A549 (cell line): ENCODE results near the gene CTNNBL1. TPM values are rescaled to one million over a fixed set of nuclear protein-coding genes. Genes with fewer than 3 reads are reported as not detected.

ENCODE experiments used
- ATAC-seq, 2 experiments: fragments of 200-7000 bp in 1 of 2; fragments of >200 bp in 1 of 2; cut with Nextera tagmentation in 1 of 2; cut with Tn5 transposase in 1 of 2; 3 replicates each; pipeline versions ENCODE4 v1.8.0 to v1.9.1; 2018 to 2020; ENCODE audit warnings: mild to moderate bottlenecking in 1 of 2, moderate library complexity in 1 of 2
- CTCF ChIA-PET: fragments of 300-600 bp; sonication (Branson Sonifier 250); formaldehyde crosslinking; extraction: SDS; loops from one replicate; lab custom pipeline; 2021; ENCODE audit warnings: antibody characterized with exemption, inconsistent platforms; lab: Yijun Ruan, JAX
- POLR2A ChIA-PET: fragments of 350-600 bp; formaldehyde crosslinking; extraction: SDS; loops from one replicate; lab custom pipeline; 2021; ENCODE audit warnings: antibody characterized with exemption, inconsistent platforms; lab: Yijun Ruan, JAX
- DNase-seq, 2 experiments: peaks; one replicate each; pipeline versions ENCODE4 v3.0.0 to v3.0.0-alpha.2; 2011 to 2016; ENCODE audit warnings: low read depth in 1 of 2, low spot score in 1 of 2
- FAIRE-seq: peaks from 2 replicates; lab custom pipeline; 2011; peaks lifted over from hg19 to GRCh38; lab: Jason Lieb, UNC
- H3K27ac ChIP-seq, 2 experiments: fragments of >200 bp; sonication (Bioruptor Twin); formaldehyde crosslinking; 3 replicates each; pipeline ENCODE4 v1.5.1; 2016 to 2017
- H3K4me1 ChIP-seq: fragments of >200 bp; sonication (Bioruptor Twin); formaldehyde crosslinking; 3 replicates; pipeline ENCODE4 v1.6.1; 2016
- H3K4me2 ChIP-seq: fragments of >200 bp; sonication (Bioruptor Twin); formaldehyde crosslinking; 3 replicates; pipeline ENCODE4 v1.6.1; 2016
- H3K4me3 ChIP-seq: fragments of >200 bp; sonication (Bioruptor Twin); formaldehyde crosslinking; 3 replicates; pipeline ENCODE4 v1.5.1; 2016
- H3K9me3 ChIP-seq: fragments of >200 bp; sonication (Bioruptor Twin); formaldehyde crosslinking; 3 replicates; pipeline ENCODE4 v1.6.1; 2016
- ATOH8 ChIP-seq: fragments of 250-450 bp; sonication (Bioruptor Pico); IDR thresholded peaks from 2 replicates; pipeline ENCODE4 v1.5.0; 2020; ENCODE audit warnings: low read depth, mild to moderate bottlenecking, moderate library complexity
- BHLHE40 ChIP-seq: IDR thresholded peaks from 2 replicates; pipeline ENCODE4 v1.6.1; 2012; ENCODE audit warnings: low read depth, low read length, inconsistent platforms
- CBX8 ChIP-seq: fragments of 200-600 bp; sonication (generic); IDR thresholded peaks from 2 replicates; pipeline ENCODE4 v1.6.1; 2016
- CTCF ChIP-seq: fragments of >200 bp; sonication (Bioruptor Twin); formaldehyde crosslinking; IDR thresholded peaks from 3 replicates; pipeline ENCODE4 v1.5.1; 2016
- EHF ChIP-seq: fragments of 250-450 bp; sonication (Bioruptor Pico); IDR thresholded peaks from 2 replicates; pipeline ENCODE4 v1.5.0; 2020; ENCODE audit warnings: mild to moderate bottlenecking
- FOSB ChIP-seq: fragments of 250-450 bp; sonication (Bioruptor Pico); IDR thresholded peaks from 2 replicates; pipeline ENCODE4 v1.5.0; 2020; ENCODE audit warnings: mild to moderate bottlenecking, moderate library complexity
- HES2 ChIP-seq: fragments of >200 bp; sonication (Bioruptor Twin); formaldehyde crosslinking; IDR thresholded peaks from 2 replicates; pipeline ENCODE4 v1.6.1; 2016
- JUN ChIP-seq, 2 experiments: fragments of >200 bp; sonication (Bioruptor Twin); formaldehyde crosslinking; IDR thresholded peaks; 2 replicates in 1 of 2; 3 replicates in 1 of 2; pipeline ENCODE4 v1.6.1; 2016 to 2017
- JUNB ChIP-seq: fragments of >200 bp; sonication (Bioruptor Twin); formaldehyde crosslinking; IDR thresholded peaks from 2 replicates; pipeline ENCODE4 v1.6.1; 2016
- KDM5A ChIP-seq: fragments of 200-600 bp; sonication (generic); IDR thresholded peaks from 2 replicates; pipeline ENCODE4 v1.6.1; 2016; ENCODE audit warnings: antibody characterized with exemption, mild to moderate bottlenecking
- MAFK ChIP-seq: fragments of 450-650 bp; IDR thresholded peaks from 2 replicates; pipeline ENCODE4 v1.6.1; 2014; ENCODE audit not compliant: partially characterized antibody
- MAZ ChIP-seq: fragments of 150-350 bp; IDR thresholded peaks from 2 replicates; pipeline ENCODE4 v1.6.1; 2014; ENCODE audit warnings: antibody characterized with exemption, low read depth, low read length, borderline replicate concordance
- MYC ChIP-seq: IDR thresholded peaks from 2 replicates; pipeline ENCODE4 v1.6.1; 2012; ENCODE audit warnings: mild to moderate bottlenecking, inconsistent platforms, low read length, improper control_type of control experiment, borderline replicate concordance
- NPAS2 ChIP-seq: fragments of 250-450 bp; sonication (Bioruptor Pico); IDR thresholded peaks from 2 replicates; pipeline ENCODE4 v1.8.0; 2022; ENCODE audit warnings: mild to moderate bottlenecking, moderate library complexity, borderline replicate concordance
- PBX3 ChIP-seq: IDR thresholded peaks from 2 replicates; pipeline ENCODE4 v1.6.1; 2012
- RAD21 ChIP-seq, 2 experiments: fragments of >200 bp in 1 of 2; sonication (Bioruptor Twin) in 1 of 2; formaldehyde crosslinking in 1 of 2; IDR thresholded peaks in 1 of 2; conservative IDR thresholded peaks in 1 of 2; 2 replicates in 1 of 2; 3 replicates in 1 of 2; pipeline ENCODE4 v1.6.1; 2012 to 2018; ENCODE audit warnings: inconsistent platforms in 1 of 2
- RARB ChIP-seq: fragments of 250-450 bp; sonication (Bioruptor Pico); IDR thresholded peaks from 2 replicates; pipeline ENCODE4 v1.8.0; 2021; ENCODE audit warnings: mild to moderate bottlenecking, moderate library complexity
- RCOR1 ChIP-seq: fragments of 150-350 bp; IDR thresholded peaks from 2 replicates; pipeline ENCODE4 v1.6.1; 2014; ENCODE audit warnings: antibody characterized with exemption, low read length, low read depth
- RFX5 ChIP-seq: fragments of 450-650 bp; IDR thresholded peaks from 2 replicates; pipeline ENCODE4 v1.7.1; 2014; ENCODE audit warnings: antibody characterized with exemption, mild to moderate bottlenecking, moderate library complexity
- SMC3 ChIP-seq: fragments of >200 bp; sonication (Bioruptor Twin); formaldehyde crosslinking; IDR thresholded peaks from 3 replicates; pipeline ENCODE4 v1.6.1; 2018; ENCODE audit warnings: inconsistent platforms
- TFCP2L1 ChIP-seq: fragments of 250-450 bp; sonication (Bioruptor Pico); IDR thresholded peaks from 2 replicates; pipeline ENCODE4 v1.5.0; 2021; ENCODE audit warnings: mild to moderate bottlenecking
- ZNF302 ChIP-seq: fragments of 250-450 bp; sonication (Bioruptor Pico); IDR thresholded peaks from 2 replicates; pipeline ENCODE4 v1.9.0; 2021; ENCODE audit warnings: inconsistent platforms, mild to moderate bottlenecking, moderate library complexity
- ZSCAN20 ChIP-seq: fragments of 250-450 bp; sonication (Bioruptor Pico); IDR thresholded peaks from 2 replicates; pipeline ENCODE4 v1.8.0; 2022; ENCODE audit warnings: mild to moderate bottlenecking, moderate library complexity
- WGBS: methylation state at CpG from one replicate; pipeline ENCODE4 v1.1.6; 2017; ENCODE audit errors: missing lambda C conversion rate; 5-methylcytosine and 5-hydroxymethylcytosine counted together
- polyA plus RNA-seq, 4 experiments: library from polyadenylated mRNA; depleted of rRNA in 3 of 4; stranded (reverse); fragments of >200 nt; fragmentation: RNase III in 1 of 4; extraction: RNeasy Plus Mini Kit Qiagen cat#74134 plus additional on column Dnase treatment in 1 of 4; gene quantifications; 2 replicates in 3 of 4; 3 replicates in 1 of 4; pipeline ENCODE4 v1.2.3, GENCODE V29; 2011 to 2017

Gene CTNNBL1
- polyA plus RNA-seq, 2 of the 4 experiments (the other 2 are of a cell fraction): 41.0 to 59.9 TPM

- no peak for ATAC-seq
- H3K4me2 ChIP-seq: no peak overlapping the region
- 77% methylated on average over 9 of the region's 9 CpGs for WGBS
- ChIA-PET POLR2A (no interaction called here), CTCF (interaction anchor here (1.2 to 2.1 kb wide), 2 partner anchors 11 to 327 kb away, joined by 5 to 9 read pairs; partner anchors contain the start of gene VSTM2L)
- no peak overlapping the region for H3K4me3 ChIP-seq
- H3K27ac ChIP-seq: no peak overlapping the region
- FAIRE-seq: no peak
- DNase-seq: no peak
- no peaks in the 10 kb centered on the region for H3K4me1 ChIP-seq
- no peaks in the 10 kb centered on the region for H3K9me3 ChIP-seq
- TF ChIP-seq MAFK (no peak), JUN (IDR thresholded peaks at IDR 0.05) (no peak), CBX8 (no peak), RFX5 (no peak), BHLHE40 (no peak), MAZ (no peak), KDM5A (no peak), HES2 (no peak), MYC (no peak), EHF (CRISPR knock-in tag) (no peak), JUNB (no peak), TFCP2L1 (CRISPR knock-in tag) (no peak), FOSB (CRISPR knock-in tag) (no peak), RCOR1 (no peak), CTCF (no peak)
These were observed 198.2 kb downstream of the CTNNBL1 start for GRCh38 chr20:37892001-37892400.

- POLR2A ChIA-PET: no interaction called here
- Histone ChIP-seq H3K4me1 (no peaks in the 10 kb centered on the region), H3K4me3 (no peak overlapping the region), H3K4me2 (no peak overlapping the region), H3K27ac (no peak overlapping the region), H3K9me3 (no peaks in the 10 kb centered on the region)
- 56% methylated on average over 5 of the region's 5 CpGs for WGBS
- FAIRE-seq: no peak
- TF ChIP-seq PBX3 (no peak), SMC3 (no peak), TFCP2L1 (CRISPR knock-in tag) (no peak), NPAS2 (CRISPR knock-in tag) (no peak), FOSB (CRISPR knock-in tag) (no peak), RAD21 (conservative IDR thresholded peaks at IDR 0.05 in 1 of 2, IDR thresholded peaks at IDR 0.05 in 1 of 2) (no peak), ZSCAN20 (CRISPR knock-in tag) (no peak), ZNF302 (CRISPR knock-in tag) (no peak), CBX8 (no peak), ATOH8 (CRISPR knock-in tag) (no peak), RARB (no peak)
- CTCF ChIA-PET: interaction anchor here (0.6 to 1.8 kb wide), 4 partner anchors 22 to 329 kb away, joined by 3 to 7 read pairs (median 3); no protein-coding TSS in a partner anchor
- DNase-seq: no peak
- no peak for ATAC-seq
These were observed 199.9 kb downstream of the CTNNBL1 start for GRCh38 chr20:37893566-37894241.
